ENCODE measurements around the gene ZNF148. TPM values are rescaled to one million over a fixed set of nuclear protein-coding genes. Genes with fewer than 3 reads are reported as not detected.

Gene ZNF148
- total and polyA plus RNA-seq, 2 of the 4 experiments (the other 2 are of a cell fraction), result 9.4 to 65.2 TPM

DNA sequence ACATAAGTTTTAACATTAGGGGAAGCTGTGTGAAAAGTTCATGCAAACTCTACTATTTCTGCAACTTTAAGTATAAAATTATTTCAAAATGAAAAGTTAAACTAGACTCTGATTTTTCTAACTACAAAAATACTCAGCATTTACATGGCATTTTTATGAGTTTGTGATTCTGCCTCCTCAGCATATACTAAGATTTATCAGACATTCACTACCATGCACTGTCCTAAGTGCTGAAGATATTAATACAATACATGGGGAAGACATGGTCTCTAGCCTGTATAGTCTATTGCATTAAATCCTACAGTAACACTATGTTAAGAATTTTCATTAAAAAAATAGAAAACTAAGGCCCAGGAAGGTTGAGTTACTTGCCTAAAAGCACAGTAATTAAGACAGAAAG lies 80.7 kb downstream of the ZNF148 start:
- Histone ChIP-seq H3K4me1 (ENCODE audit: control insufficient read depth, insufficient read depth, low read length) (no peaks in the 10 kb centered on the region), H3K4me3 (ENCODE audit: insufficient read depth, low read depth, low read length) (no peak overlapping the region), H4K91ac (ENCODE audit: insufficient read depth, low read depth, low read length) (no peak overlapping the region), H3K36me3 (ENCODE audit: control insufficient read depth, insufficient read depth, low read length) (no peaks in the 10 kb centered on the region), H3K4me2 (ENCODE audit: low read depth, low read length) (no peak overlapping the region), H2AK9ac (replicated peaks; ENCODE audit: low read depth, low read length, poor library complexity) (no peak overlapping the region), H3K56ac (ENCODE audit: extremely low read depth, insufficient read depth, low read length) (no peak overlapping the region), H3K23ac (ENCODE audit: low read depth, low read length) (no peak overlapping the region), H2BK15ac (ENCODE audit: low read depth, low read length) (no peak overlapping the region), H3K27me3 (ENCODE audit: control insufficient read depth, insufficient read depth, low read length) (no peaks in the 10 kb centered on the region), H2AFZ (replicated peaks; ENCODE audit: low read length, poor library complexity) (no peak overlapping the region), H3K9me1 (ENCODE audit: insufficient read depth, low read length) (no peaks in the 10 kb centered on the region), H3K18ac (ENCODE audit: low read depth, low read length) (no peak overlapping the region), H3K79me1 (ENCODE audit: low read depth in 1 of 2, low read length in 2 of 2) (peaks cover 21 to 59% of the 10 kb centered on the region in 2 experiments), H2BK120ac (ENCODE audit: low read depth, low read length) (no peak overlapping the region), H2BK20ac (ENCODE audit: low read depth, low read length) (no peak overlapping the region), H4K5ac (ENCODE audit: low read depth, low read length) (no peak overlapping the region), H2BK5ac (ENCODE audit: low read depth, low read length, poor library complexity, severe bottlenecking) (no peak overlapping the region), H4K8ac (ENCODE audit: low read depth in 2 of 2, low read length in 2 of 2) (no peak overlapping the region), H3K4ac (ENCODE audit: low read depth, low read length) (no peak overlapping the region), H2AK5ac (ENCODE audit: low read depth, low read length) (no peak overlapping the region), H3K9ac (ENCODE audit: low read depth, low read length) (no peak overlapping the region), H4K20me1 (ENCODE audit: insufficient read depth, low read length) (peaks cover 18% of the 10 kb centered on the region; the same call in 1 of the 2 replicates), H3K14ac (replicated peaks; ENCODE audit: low read depth, low read length) (no peak overlapping the region), H3K9me3 (ENCODE audit: control insufficient read depth, insufficient read depth, low read length) (no peaks in the 10 kb centered on the region), H3K27ac (ENCODE audit: insufficient read depth, low read length) (no peak overlapping the region)
- no TSS peak for BruUV-seq (replicated peaks)
- ATAC-seq (ENCODE audit: low read depth) (peak; percentile 51; the same call in 1 of the 2 replicates), DNase-seq (no peak)
- TF ChIP-seq MAFK (IDR thresholded peaks at IDR 0.05; ENCODE audit: low read depth, low read length), result peak; percentile 88
- no peak for TF ChIP-seq RCOR1 (IDR thresholded peaks at IDR 0.05; ENCODE audit: insufficient replicate concordance, low read length)
- ChIA-PET CTCF (no interaction called here), POLR2A (ENCODE audit: unreplicated experiment) (no interaction called here)
- dilution Hi-C loops (cut with HindIII; ENCODE audit: low sequenced_read_pairs, unreplicated experiment), result no loop called here
- intact Hi-C loops (cut with micrococcal nuclease), result no loop called here
- in situ Hi-C loops (cut with MboI; ENCODE audit: low sequenced_read_pairs), result no loop called here

Measured in IMR-90 (cell line).